SKM-1 treated with dmso at 0.1 percent for 144 hours (cell line): ENCODE data around the gene KDM3B.
A peak's percentile ranks its signal among the peaks of the same experiment; 100 is the strongest.

Experiments used
- DNase-seq: peaks from one replicate; lab custom pipeline; 2025; ENCODE audit not compliant: unreplicated experiment; lab: John Stamatoyannopoulos, UW

KDM3B gene

DNA sequence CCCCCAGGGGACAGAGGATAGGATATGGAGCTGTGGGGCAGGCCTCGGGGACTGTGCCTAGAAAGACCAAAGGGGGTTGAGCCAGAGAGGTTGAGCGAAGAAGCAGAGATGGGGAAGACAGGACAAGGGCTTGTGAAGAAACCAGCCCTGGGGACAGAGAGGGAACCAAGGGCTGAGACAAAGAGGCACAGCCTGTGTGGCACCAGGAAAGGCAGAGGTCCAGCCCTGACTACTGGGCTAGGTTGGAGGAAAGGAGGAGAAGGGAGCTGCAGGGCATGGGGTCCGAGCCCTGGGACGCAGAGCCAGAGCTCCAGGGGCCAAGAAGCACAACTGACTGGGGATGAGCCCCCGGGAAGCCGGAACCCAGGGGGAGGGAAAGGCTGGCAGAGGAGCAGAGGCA lies 95.6 kb downstream of the KDM3B start:
- no peak for DNase-seq

DNA sequence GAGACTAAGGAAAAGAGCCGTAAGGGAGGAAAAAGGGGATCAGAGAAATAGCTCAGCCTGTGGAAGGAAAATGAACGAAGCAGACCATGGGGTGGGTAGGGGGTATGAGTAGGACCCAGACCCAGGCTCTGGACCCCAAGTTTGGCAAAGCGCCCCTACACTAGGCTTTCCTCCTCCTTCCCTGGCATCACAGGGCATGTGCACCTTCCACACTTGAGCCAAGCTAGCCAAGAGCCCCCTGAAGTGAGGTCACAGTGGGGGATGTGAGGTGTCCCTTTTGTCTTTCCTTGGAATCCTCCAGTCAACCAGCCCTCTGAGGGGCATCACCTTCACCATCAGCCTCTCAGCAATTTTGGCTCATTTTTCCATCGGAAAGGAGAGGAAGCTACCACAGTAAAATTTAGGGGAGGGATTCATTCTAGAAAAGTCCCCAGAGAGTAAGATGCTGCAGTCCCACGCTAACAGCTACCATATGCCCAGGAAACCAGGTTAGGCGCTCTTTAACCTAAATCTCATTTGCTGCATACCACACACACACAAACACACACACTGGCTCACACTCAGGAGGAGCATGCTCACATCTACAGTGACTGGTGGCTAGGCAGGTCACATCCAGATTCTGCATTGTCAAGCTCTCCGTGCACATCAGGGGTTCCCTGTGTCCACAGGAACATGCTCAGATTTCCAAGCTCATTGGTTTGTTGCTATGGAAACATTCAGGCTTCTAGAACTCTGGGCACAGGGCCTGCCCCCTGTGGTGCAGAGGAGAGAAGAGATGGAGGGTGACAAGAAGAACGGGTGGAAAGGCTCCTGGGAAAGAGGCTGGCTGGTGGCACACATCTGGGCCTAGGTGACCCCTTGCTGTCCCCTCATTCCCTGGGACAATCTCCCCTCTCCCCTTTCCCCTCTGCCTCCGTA lies 96.3 kb downstream of the KDM3B start:
- DNase-seq, result no peak

DNA sequence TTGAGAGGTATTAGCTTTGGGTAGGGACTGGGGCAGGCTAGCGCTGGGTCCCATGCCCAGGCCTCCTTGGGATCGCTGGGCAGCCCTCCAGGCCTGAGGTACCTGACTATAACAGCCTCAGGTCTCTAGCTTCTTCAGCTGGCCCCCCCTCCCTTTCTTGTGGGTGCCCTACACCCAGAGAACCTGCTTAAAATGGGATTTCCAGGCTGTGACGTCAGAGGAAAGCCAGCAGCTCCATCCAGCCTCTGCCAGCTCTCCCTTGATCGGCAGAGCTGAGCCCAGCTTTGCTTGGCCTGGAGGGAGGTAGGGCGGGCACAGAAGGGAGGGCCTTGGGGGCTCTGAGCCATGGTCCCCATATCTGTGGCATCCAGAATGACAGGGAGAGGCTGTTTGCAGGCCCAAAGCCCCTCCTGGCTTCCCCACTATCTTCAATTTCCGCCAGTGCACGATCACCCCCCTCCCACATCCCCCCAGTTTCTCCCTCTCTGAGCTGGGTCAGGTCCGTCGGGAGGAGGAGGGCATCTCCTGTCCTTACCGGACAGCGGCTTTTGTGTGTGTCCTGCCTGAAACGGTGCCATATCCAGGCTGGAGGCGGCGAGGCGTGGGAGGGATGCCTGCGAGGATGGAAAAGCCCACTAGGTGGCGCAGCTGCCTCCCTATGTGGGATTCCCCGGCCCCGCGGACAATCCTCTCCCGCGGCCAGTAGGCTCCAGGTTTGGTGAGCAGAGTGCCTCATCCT lies 97.2 kb downstream of the KDM3B start:
- peak; percentile 86 for DNase-seq

DNA sequence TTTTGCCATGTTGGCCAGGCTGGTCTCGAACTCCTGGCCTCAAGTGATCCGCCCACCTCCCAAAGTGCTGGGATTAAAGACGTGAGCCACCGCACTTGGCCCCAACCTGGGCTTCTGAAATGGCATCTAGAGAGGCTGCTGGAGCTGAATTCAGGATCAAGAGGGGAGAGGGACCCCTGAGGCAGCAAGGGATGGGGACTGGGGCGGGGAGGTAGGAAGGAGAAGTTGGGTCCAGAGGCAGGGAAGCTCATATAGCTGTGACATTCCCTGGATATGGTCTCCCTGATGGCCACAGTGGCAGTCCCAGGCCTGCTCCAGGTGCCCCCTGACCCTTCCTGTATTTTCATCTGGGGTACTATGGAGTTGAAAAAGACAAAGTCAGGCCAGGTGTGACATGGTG lies 98.5 kb downstream of the KDM3B start:
- DNase-seq, result no peak

DNA sequence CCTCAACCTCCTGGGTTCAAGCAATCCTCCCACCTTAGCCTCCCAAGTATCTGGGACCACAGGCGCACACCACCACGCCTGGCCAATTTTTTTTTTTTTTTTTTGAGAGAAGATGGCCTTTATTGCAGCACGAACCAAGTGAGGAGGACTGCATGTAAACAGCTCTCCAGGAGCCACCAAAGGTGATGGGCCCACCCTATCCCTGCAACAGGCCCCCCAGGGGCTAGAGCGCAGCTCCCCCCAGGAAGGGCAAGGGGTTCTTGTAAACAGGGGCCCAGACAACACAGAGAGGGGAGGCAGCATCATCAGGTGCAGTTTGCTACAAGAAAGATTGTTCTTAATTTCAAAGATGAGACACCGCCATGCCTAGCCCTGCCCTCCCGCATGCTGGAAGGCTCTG lies 100.2 kb downstream of the KDM3B start:
- DNase-seq, result no peak

DNA sequence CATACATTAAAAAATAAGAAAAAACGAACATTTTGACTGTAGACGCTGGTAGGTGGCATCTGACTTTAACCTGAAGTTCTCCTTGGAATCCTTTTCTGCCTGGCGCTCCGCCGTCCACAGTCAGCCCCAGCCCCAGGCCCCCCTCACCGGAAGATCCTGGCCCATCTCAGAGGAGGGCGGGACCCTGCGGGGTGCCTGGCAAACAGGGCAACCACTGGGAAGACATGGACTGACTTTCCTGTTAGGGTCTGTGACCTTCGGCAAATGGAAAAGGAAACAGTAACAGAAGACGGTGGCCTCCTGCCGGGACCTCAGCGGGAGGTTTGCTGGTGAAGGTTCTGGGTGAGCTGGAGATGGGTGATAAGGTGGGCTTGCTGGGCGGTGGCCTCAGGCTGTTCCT lies 101.1 kb downstream of the KDM3B start:
- no peak for DNase-seq

DNA sequence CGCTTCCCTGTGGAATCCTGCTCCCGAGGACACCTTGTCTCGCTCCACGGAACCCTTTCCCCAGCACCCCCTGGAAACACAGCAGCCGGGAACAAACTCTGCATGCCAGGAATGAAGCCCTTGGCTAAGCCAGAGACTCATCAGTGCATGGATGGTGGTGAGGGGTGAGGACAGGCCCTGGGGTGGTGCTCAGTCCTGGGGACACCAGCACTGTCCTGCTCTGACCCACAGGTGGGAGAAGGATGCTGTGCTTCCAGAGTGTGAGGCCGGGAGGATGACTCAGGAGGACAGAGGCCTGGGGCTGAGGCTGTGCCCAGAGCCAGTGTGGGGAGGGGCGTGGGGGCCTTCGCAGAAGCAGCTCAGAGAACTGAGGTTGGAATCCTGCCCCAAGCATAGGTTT lies 101.6 kb downstream of the KDM3B start:
- DNase-seq, result no peak

DNA sequence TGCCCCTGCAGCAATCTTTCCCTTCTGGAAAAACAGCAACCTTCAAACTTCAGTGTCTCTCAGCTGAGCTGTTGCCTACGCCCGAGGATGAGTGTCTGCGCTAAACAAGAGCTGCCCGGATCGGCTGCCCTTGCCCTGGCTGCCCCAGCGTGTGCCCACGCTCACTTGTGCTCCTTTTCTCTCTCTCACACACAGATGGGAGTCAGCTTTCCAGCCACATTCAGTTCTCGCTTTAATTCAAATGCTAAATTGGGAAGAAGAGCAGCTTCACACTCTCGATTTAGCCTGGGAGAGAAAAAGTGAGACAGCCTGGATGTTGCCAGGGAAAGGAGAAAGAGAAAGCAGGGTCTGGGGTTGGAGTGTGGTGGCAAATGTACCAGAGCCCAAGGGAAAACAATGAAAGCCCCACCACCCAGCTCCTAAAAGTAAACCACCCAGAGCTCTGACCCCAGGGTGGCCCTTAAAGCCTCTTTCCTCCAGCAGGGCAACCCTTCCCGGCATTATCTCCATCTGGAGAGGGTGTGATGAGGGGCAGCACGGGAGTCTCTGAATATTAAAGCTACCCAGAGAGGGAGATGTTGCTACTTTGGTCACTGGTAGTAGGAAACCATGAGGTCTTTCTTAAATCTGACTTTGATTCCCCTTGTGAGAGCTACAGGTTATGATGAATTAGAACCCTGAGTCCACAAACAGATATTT lies 102.9 kb downstream of the KDM3B start:
- no peak for DNase-seq

DNA sequence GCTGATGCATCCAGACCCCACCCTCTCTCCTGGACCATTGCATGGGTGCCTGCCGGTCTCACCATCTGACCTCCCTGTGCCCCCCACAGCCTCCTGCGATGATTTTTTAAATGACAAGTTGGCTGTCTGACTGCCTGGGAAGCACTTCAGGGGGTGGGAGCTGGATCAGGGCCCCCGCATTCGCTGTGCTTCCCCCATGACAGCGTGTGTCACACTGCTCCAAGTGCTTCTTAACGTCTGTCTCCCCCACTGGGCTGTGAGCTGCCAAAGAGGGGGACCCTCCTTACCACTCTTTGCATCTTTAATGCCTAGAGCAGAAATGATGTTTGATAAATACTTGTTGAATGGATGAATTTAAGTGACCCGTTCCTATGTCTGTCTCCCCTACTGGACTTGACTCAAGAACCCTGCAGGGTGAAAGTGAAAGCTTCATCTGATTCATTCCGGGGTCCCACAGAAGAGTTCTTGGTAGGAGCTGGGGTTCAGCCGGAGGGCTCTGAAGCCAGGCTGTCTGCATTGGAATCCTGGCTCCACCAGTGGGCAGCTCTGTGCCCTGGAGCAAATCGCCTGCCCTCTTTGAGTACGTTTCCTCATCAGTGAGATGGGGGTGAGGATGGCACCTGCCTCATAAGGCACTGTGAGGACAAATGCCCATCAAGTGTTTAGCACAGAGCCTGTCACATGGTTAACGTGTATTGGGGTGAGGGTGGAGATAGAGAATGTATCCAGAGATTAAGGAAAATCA lies 105.2 kb downstream of the KDM3B start:
- no peak for DNase-seq

DNA sequence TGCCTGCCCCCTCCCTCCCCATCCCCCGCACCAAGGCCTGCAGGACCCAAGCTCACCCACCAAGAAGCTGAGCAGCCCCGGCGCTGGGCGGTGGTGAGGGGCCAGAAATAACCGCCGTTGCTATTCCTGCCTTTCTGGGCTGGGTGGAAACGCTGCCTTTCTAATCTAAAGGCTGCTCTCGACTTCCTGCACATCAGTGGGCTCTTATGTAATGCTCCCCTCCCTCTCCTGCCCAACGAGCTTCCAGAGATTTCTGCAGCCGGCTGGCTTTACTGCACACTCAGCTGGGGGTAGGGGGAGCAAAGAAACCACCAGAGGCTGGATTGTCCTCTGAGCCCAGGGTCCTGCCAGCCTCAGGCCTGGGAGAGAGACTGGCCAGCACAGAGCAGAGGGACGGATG lies 105.9 kb downstream of the KDM3B start:
- DNase-seq, result no peak

DNA sequence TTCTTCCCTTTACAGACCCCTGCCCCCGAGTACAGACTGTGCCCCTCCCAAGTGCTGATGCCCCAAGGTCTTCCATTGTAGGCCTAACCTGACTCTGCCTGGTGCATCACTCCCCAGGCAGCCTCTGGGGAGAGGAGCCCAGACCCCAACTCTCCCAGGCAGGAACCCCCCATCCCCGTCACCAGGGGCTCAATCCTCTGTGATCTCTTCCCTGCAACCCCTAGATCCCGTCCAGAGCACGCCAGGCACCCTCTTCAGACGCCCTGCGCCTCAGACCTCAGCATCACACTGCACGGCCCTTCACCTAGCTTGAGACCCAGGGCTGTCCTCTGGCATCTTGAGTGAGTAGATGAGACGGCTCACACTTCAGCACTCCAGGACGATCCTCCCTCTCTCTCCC lies 106.4 kb downstream of the KDM3B start:
- DNase-seq, result no peak

DNA sequence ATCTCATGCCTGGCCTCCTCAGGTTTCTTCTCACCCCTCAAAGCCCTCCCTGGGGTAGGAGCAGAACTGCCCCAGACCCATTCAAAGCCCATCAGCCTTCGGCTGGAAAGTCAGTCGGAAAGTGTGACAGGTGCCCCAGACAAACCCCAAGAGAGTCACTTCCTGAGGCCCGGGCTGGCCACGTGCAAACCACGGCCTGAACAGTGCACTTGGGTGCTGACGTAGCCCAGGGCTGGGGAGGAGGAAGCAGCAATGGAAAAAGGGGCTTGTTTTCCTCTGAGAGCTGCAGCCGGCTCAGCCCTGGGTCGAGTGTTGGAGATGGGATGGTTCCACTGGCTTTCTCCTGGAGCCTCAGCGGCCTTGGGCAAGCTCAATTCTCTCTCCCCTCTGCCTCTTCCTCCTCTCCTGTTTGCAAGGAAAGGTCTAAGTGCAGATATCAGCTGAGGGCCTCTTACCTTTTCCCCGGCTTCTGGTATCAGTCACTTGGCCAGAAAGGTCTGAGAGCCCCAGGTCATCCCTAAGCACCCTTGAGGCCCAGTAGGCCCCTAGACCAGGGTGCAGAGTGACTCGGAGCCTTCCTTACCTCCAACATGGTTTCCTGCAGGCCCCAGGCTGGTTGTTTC lies 106.9 kb downstream of the KDM3B start:
- peak; percentile 26 for DNase-seq

DNA sequence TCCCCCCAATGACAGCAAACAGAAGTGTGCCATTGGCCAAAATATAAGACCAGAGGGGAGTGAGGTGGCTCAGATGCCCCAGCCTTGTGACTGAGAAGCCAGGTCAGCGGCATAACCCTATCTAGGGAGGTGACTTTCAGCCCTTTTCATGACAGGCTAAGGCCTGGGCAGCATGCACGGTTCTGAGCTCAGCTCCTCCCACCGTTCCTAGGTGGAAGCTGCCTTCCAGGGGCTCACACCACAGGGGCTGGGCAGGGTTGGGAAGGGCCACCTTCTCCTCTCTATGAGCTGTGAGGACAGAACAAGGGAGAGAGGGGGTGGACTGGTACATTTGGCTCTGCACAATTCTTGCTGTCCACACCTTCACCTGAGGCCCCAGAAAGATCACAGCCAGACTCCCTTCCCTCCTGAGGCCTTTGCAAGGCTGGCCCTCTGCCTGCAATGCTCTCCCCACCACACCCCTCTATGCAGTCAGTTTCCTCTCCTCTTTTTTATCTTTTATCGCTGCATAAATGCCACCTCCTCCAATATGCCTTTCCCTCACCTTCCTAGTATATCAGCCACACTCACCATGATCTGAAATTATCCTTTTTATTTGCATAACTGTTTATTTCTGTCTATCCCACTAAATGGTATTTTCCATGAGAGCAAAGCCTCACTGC lies 107.7 kb downstream of the KDM3B start:
- no peak for DNase-seq

DNA sequence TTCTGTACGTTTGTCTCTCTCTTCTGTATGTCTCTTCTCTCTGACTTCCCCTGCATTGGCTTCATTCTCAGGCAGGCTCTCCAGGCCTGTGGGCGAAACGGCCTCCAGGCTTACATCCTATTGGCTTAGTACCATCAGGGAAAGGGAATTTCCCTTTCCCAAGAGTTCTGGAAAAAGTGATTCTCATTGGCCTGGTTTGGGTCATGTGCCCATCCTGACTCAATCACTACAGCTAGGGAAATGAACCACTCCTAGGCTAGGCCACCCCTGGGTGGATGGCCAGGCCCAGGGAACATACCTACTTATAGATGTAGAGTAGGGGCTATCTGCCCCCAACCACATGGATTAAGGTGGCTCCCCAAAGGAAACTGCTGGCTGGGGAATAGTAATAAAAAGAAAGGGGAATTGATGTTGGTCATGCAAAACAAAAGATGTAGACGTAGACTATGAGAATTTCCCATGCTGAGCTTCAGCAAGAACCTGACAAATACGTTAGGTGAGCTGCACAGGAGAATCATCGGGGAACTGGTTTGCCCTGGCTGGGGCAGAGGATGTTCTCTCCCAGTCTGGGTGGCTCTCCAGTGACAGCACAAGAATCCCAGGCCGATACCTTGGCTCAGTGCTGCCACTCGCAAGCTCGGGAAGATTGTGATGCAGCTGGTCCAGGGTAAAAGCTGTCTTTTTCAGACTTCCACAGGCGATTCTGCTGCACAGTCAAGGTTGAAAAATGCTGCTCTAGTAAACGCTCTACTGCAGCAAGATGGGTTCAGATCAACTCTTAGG lies 109.0 kb downstream of the KDM3B start:
- no peak for DNase-seq

DNA sequence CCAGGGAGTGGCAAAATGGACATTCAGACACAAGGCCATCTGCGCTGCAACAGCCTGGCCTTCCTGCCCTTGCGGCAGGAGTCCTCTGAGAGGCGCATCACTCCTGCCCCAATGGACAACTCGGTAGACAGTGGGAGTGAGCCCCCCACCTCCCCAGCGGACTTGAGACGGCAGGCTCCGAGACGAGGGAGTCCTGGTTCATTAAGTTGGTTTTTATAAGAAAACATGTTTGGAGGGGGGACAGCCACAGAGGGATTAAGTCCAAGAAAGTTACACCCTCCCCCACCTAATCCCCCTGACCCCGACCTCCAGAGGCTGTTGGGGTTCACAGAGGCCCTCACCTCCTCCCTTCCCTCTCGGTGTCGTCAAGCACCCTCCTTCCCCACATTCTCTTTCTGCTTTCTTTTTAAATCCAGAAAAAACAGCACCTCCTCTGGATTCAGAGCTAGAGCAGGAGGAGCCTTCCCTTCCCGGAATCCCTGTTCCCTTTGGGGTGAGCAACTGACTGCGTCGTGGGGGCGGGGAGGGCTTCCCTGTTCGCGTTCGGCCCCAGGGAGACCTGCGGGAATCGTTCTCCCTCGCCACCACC lies 111.0 kb downstream of the KDM3B start:
- no peak for DNase-seq

DNA sequence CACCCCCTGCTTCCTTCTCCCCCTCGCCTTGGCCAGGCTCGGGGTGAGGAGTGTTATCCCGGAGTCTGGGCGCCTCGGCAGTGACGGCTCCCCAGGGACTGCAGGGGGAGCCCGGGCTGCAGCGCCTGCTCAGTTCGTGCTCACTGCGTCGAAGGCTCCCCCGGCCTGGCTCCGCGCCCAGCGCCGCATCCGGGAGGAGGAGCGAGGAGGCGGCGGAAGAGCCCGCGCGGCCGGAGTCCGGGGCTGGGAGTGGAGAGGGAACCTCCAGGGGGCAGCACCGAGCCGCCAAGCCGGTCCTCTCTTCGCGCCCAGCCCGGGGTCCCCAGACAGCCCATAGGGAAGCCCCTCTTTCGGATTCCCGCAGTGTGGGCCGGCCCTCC lies 111.5 kb downstream of the KDM3B start:
- DNase-seq, result peak; percentile 93

DNA sequence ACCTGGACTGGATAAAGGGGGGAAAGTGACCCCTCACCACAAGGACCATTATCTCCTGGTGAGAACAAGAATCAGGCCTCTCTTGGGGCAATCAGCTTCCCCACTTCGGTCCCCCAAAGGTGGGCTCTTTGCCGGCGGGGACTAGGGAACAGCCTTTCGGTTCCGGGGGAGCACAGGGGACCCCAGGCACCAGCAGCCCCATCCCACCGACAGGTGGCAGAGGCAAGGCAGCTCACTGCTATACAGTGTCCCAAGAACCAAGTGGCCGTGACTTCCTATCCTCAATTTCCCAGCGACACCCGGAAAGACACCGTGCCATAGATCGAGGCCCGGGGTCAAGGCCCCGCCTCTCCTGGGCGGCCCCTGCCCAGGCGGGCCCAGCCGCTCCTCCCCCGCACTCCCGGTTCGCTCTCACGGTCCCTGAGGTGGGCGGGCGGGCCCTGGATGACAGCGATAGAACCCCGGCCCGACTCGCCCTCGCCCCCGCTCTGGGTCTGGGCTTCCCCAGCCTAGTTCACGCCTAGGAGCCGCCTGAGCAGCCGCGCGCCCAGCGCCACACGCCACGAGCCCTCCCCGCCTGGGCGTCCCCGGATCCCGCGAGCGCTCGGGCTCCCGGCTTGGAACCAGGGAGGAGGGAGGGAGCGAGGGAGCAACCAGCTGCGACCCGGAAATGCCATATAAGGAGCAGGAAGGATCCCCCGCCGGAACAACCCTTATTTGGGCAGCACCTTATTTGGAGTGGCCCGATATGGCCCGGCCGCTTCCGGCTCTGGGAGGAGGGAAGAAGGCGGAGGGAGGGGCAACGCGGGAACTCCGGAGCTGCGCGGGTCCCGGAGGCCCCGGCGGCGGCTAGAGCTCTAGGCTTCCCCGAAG lies 112.1 kb downstream of the KDM3B start:
- DNase-seq, result peak; percentile 98
